Gastroesophageal sphincter (tissue), 2 donors: ENCODE data around the gene RTKN2.

ENCODE experiments used
- EP300 ChIP-seq: sonication (generic); formaldehyde crosslinking; IDR thresholded peaks from one replicate; pipeline ENCODE4 v1.6.1; 2017; ENCODE audit warnings: antibody characterized with exemption, mild to moderate bottlenecking
- POLR2AphosphoS5 ChIP-seq: sonication (generic); formaldehyde crosslinking; IDR thresholded peaks from one replicate; pipeline ENCODE4 v1.6.1; 2017; ENCODE audit warnings: antibody characterized with exemption

GRCh38 chr10:62249957-62250356 is 18.7 kb downstream of the RTKN2 start:
- TF ChIP-seq EP300 = no peak
- no peak for TF ChIP-seq POLR2AphosphoS5
